ENCODE data around the gene TRMU.
A peak's percentile ranks its signal among the peaks of the same experiment; 100 is the strongest.

- TF ChIP-seq MAX (IDR thresholded peaks at IDR 0.05) = peak; percentile 71
- TF ChIP-seq EGR1 (IDR thresholded peaks at IDR 0.05) = peak; percentile 57
Measured at GRCh38 chr22:46377525-46378425, 42.3 kb downstream of the TRMU start.

All from Ishikawa (cell line).